ENCODE data around the gene RBM5.

RBM5 gene

DNA sequence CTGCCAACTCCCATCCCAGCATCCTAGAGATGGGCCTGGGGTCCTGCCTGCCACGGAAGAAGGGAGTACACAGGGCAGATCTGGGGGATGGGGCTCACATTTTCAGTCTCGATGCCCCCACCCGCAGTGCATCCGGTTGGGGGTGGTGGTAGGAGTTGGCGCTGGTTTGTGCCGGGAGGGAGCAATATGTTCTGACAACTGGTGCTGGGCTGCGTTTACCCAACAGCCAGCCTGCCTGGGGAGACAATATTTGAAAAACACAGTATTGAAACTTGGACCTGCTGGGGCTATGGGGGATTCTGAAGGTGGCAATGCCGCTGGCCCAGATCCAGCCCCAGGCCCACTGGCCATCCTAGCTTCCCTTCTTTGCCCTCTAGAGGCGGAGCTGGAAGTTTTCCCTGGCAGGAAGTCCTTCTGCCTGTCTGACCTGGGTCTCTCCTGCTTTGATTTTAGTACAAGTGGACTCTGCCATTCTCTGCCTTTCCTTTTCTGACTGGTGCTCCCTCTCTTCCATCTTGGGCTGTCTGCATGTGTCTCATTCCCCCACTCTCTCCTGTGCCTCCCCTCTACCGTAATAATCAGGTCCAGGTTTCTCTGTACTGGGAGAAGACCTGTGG is 69.9 kb downstream of the RBM5 start:
- DNase-seq (ENCODE audit: low read depth in 2 of 2): no peak

DNA sequence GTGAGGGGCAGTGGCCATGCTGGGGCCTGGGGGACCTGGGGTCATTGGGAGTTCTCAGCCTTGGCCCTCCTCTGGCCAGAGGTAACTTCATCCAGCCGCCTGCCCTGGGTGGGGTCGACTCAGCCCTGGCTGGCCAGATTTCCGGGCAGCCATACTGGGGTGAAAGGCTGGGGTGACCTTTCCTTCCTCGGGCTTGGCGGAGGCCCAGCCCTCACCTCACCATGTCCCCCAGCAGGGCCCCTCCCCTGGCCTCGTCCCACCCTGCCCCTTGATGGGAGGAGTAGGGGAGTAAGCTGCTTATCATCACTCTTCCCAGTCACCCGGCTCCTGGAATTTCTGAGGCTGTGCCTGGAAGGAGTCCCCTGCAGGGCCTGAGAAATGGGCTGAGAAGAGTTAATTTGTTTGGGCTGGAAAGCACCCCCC is 71.9 kb downstream of the RBM5 start:
- no peak for DNase-seq (ENCODE audit: low read depth in 2 of 2)

DNA sequence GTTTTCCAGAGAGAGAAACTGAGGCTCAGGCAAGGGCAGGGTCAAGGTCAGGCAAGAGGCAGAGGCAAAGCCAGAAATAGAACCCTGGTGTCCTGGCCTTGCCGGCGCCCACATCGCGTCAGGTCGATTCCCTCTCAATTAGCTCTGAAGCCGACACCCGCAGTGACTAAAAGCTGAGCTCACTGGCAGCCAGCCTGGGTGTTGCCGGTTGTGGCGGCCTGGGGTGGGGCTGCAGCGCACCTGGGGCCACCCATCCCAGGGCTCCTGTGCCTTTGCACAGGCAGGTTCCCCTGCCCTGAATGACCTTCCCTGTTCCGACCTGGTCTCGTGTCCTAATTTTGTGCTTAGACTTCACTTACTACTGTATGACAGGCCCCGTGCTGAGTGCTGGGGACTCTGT is 72.6 kb downstream of the RBM5 start:
- no peak for DNase-seq (ENCODE audit: low read depth in 2 of 2)

DNA sequence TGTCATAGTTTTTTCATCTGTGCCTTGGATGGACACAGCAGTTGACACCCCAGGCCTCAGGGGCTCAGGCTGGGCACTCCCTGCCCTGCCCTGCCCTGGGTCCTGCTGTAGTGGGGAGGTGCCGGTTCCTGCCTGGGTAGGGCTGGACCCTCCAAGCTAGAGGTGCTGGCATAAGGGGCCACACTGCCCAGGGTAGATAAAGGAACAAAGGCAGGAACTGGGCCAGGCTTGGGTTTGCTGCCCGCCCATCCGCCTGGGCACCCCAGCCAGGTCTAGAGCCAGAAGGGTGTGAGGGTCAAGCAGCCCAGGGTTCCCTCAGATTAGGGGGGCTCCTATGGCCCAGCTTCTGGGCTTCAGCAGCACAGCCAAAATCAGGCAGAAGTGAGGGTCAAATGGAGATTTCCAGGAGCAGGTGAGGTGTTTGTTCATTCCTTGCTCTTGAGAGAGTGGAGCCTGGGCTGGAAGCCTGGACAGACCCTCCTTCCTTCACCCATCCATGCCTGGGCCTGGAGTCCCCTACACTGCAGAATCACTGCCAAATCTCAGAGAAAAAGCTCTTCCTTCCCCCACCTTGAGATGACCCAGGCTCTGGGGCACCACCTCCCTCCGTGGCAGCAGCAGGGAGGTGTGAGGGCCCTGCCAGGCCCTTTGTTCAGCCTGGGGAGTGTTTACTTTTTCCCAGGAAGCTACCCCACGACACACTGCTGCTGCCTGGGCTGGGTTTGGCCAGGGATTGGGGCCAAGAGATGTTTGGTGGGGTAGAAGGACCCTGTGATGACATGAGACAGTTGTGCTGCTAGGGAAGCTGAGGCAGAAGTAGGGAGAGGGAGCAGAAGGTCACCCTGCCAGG is 73.5 kb downstream of the RBM5 start:
- DNase-seq (ENCODE audit: low read depth in 2 of 2): no peak

- DNase-seq (ENCODE audit: low read depth in 2 of 2): no peak
Observed at GRCh38 chr3:50163572-50164455, 75.1 kb downstream of the RBM5 start.

DNA sequence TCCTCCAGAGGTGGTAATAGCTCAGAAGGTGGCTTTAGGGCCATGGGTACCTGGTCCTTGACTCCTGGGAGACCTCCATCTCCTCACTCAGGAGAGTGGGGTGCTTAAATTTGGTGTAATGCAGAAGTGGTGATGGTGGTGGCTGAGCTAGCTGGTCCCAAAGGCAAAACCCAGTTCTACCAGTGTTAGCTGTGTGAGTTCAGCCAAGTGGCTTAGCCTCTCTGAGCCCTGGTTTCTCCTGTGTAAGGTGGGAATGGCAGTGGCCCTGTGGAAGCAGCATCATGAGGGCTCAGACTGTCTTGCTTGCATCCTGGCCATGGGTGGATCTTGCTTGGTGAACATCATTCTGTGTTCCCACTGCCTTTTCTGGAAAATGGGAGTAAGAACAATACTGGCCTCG is 75.8 kb downstream of the RBM5 start:
- DNase-seq (ENCODE audit: low read depth in 2 of 2): no peak

DNA sequence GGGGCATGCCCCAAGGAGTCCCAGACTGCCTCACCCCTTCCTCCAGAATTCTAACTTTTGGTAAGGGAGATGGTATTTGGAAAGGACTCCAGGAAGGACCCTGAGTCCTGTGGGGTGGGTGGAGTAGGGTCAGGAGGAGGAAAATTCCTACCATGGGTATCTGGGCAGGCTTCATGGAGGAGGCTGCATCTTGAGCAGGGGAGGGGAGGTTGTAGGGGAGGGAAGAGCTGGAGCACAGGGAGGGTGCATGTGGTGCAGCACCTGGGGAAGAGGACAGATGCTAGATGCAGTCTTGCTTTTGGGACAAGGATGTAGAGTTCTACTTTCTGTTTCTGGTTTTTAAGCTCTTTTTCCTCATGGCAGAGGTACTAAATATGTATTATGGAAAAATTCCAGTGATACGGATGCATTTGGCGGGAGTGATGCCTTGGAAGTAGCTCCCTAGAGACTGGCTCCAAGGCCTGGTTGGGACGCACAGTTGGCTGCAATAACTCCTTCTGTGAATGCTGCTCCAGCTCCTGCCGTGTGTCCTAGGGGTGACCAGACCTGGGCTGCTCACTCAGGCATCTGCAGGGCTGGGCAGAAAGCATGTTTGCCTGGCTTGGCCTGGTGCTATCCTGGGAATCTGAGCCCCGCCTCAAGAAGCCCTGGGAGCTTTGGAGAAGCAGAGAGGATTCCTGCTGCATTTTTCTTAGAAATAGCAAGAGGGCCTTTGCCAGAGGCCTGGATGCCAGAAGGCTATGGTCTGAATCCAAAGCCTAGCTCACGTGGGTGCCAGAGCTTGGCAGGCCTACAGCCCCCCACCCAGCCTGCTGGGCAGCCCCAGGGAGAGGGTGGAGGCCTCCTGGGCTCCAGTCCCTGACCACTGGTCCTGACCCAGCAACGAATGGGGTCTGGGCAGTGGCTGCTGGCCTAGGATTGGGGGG is 76.5 kb downstream of the RBM5 start:
- DNase-seq (ENCODE audit: low read depth in 2 of 2): no peak

- DNase-seq (ENCODE audit: low read depth in 2 of 2): no peak
Observed at GRCh38 chr3:50165910-50166538, 77.3 kb downstream of the RBM5 start.

GRCh38 chr3:50166620-50167019 is 77.9 kb downstream of the RBM5 start:
- no peak for DNase-seq (ENCODE audit: low read depth in 2 of 2)

DNA sequence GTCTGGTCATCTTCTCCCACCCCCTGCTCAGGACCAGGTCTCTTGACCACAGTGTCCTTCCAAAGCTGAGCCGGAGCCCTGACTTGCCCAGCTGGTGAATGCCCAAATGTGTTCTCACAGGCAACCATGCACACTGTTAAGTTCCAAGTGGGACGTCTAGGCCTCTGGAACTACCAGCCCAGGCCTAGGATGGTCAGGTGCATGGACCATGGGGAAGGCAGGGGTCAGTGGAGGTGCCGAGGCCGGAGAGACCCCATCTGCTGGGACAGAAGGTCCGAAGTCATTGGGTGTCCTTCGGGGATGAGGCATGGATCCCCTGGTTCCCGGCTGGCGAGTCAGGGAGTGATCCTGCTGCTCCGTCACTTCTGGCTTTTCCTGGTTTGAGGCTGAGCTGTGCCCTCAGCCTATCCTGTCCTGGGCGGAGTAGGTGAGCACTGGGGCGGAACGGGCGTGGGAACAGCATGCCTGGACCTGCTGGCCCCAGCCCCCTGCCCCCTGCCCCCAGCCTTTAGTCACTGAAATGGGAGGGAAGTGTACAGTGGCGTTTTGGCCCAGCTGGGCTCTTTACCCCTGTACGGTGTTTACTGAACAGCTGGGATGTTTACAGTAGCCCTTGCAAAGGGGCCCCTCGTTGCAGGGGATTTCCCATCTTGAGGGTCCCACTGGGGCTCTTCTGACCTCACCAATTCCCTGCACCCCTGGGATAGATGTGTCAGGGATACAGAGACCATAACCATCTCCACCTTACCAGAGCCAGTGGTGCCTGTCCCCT is 78.5 kb downstream of the RBM5 start:
- DNase-seq (ENCODE audit: low read depth in 2 of 2): no peak

DNA sequence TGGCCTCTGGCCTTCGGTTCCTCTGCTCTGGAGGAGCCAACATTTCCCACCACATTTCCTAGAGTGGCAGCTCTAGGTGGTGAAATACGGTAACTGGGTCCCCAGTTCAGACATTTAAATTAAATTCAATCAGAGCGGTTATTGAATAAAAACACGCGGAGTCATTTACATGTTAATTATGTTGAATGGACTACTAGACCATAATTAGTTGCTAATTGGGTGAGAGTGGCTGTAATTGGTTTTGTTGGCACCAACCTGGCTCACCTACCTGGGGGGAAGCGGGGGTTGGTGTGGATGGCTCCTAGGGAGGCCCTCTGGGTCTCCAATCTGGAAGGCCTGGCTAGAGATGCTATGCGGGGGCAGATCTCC is 79.1 kb downstream of the RBM5 start:
- no peak for DNase-seq (ENCODE audit: low read depth in 2 of 2)

- no peak for DNase-seq (ENCODE audit: low read depth in 2 of 2)
Observed at GRCh38 chr3:50168388-50168787, 79.7 kb downstream of the RBM5 start.

All from stimulated activated CD8-positive, alpha-beta memory T cell treated with anti-CD3 and anti-CD28 coated beads, Interleukin-2, amount 100 ng/mL, for 1 hour (primary cell).